Endothelial cell of umbilical vein (primary cell): ENCODE data around the gene CORO7. TPM values are rescaled to one million over a fixed set of nuclear protein-coding genes. Genes with fewer than 3 reads are reported as not detected.

Experiments used
- BruUV-seq: library from RNA; stranded (reverse); fragments of 400-500 nt; replicated peaks from 2 replicates; lab custom pipeline; 2021; lab: Mats Ljungman, UMichigan
- CTCF ChIA-PET: fragments of 300-600, 350-600 bp; sonication (Branson Sonifier 250); formaldehyde crosslinking; loops from one replicate; lab custom pipeline; 2021; ENCODE audit warnings: antibody characterized with exemption, inconsistent platforms; lab: Charles Lee
- POLR2A ChIA-PET: fragments of 300-600, 350-600 bp; sonication (Branson Sonifier 250); formaldehyde crosslinking; loops from one replicate; lab custom pipeline; 2021; ENCODE audit warnings: antibody characterized with exemption, inconsistent platforms; lab: Charles Lee
- DNase-seq: peaks from one replicate; pipeline ENCODE4 v3.0.0-alpha.2; 2011; ENCODE audit warnings: low read depth, low spot score
- FAIRE-seq: peaks from 2 replicates; lab custom pipeline; 2011; peaks lifted over from hg19 to GRCh38; lab: Jason Lieb, UNC
- H2AFZ ChIP-seq: 2 replicates; pipeline ENCODE4 v1.6.0; 2012; ENCODE audit warnings: low read depth, low read length, control low read depth, inconsistent platforms
- H3K27ac ChIP-seq: 2 replicates; pipeline ENCODE4 v1.5.1; 2011; ENCODE audit warnings: low read depth, mild to moderate bottlenecking, control low read depth, low read length, moderate library complexity; ENCODE audit not compliant: insufficient read depth
- H3K27me3 ChIP-seq, 2 experiments: 2 replicates each; pipeline versions ENCODE4 v1.6.0 to v1.6.1; 2011; ENCODE audit warnings: low read length in 2 of 2, mixed read lengths in 1 of 2; ENCODE audit not compliant: control insufficient read depth in 2 of 2, insufficient read depth in 2 of 2
- H3K36me3 ChIP-seq, 2 experiments: 2 replicates in 1 of 2; 3 replicates in 1 of 2; pipeline ENCODE4 v1.5.1; 2011; ENCODE audit warnings: low read length in 2 of 2, mild to moderate bottlenecking in 1 of 2, moderate library complexity in 1 of 2; ENCODE audit not compliant: control insufficient read depth in 2 of 2, insufficient read depth in 2 of 2; ENCODE audit errors: extremely low read depth in 1 of 2
- H3K4me1 ChIP-seq: 3 replicates; pipeline ENCODE4 v1.5.1; 2011; ENCODE audit warnings: mild to moderate bottlenecking, low read length; ENCODE audit not compliant: control insufficient read depth, insufficient read depth; ENCODE audit errors: extremely low read depth
- H3K4me2 ChIP-seq: 2 replicates; pipeline ENCODE4 v1.6.1; 2011; ENCODE audit warnings: low read length, control low read depth, mixed read lengths; ENCODE audit not compliant: insufficient read depth
- H3K4me3 ChIP-seq, 3 experiments: fragments of 200-600 bp in 1 of 3; sonication (generic), shearing (Covaris generic) in 1 of 3; replicated peaks in 1 of 3; 2 replicates each; pipeline ENCODE4 v1.5.1; 2011 to 2016; ENCODE audit warnings: control low read depth in 3 of 3, low read length in 3 of 3, mild to moderate bottlenecking in 2 of 3, inconsistent platforms in 1 of 3, low read depth in 1 of 3, moderate library complexity in 1 of 3; ENCODE audit not compliant: insufficient read depth in 1 of 3
- H3K79me2 ChIP-seq: 2 replicates; pipeline ENCODE4 v1.6.0; 2012; ENCODE audit warnings: low read length, inconsistent platforms; ENCODE audit not compliant: control insufficient read depth, insufficient read depth
- H3K9ac ChIP-seq: replicated peaks from 2 replicates; pipeline ENCODE3; 2011; ENCODE audit warnings: low read length, control low read depth; ENCODE audit not compliant: insufficient read depth; ENCODE audit errors: extremely low read depth
- H3K9me1 ChIP-seq: replicated peaks from 3 replicates; pipeline ENCODE4 v1.6.0; 2011; ENCODE audit warnings: mild to moderate bottlenecking, low read length; ENCODE audit not compliant: control insufficient read depth, insufficient read depth; ENCODE audit errors: extremely low read depth
- H3K9me3 ChIP-seq: replicated peaks from 2 replicates; pipeline ENCODE4 v1.5.1; 2012; ENCODE audit warnings: low read length, inconsistent platforms; ENCODE audit not compliant: control insufficient read depth, insufficient read depth
- H4K20me1 ChIP-seq: replicated peaks from 2 replicates; pipeline ENCODE3; 2011; ENCODE audit warnings: mild to moderate bottlenecking, low read length; ENCODE audit not compliant: control insufficient read depth, insufficient read depth; ENCODE audit errors: extremely low read depth
- CTCF ChIP-seq, 2 donors: IDR thresholded peaks; 1 replicate in 1 of 2; 2 replicates in 1 of 2; pipeline ENCODE4 v1.5.1; 2011; ENCODE audit warnings: low read length in 2 of 2, mild to moderate bottlenecking in 2 of 2, moderate library complexity in 2 of 2, control low read depth in 1 of 2, inconsistent platforms in 1 of 2, low read depth in 1 of 2; ENCODE audit not compliant: insufficient read depth in 1 of 2; ENCODE audit errors: extremely low read depth in 1 of 2
- EZH2 ChIP-seq: IDR thresholded peaks from 2 replicates; pipeline ENCODE4 v1.6.1; 2012; ENCODE audit warnings: borderline replicate concordance, low read depth, mild to moderate bottlenecking, moderate library complexity, low read length, inconsistent platforms; ENCODE audit not compliant: severe bottlenecking
- FOS ChIP-seq: IDR thresholded peaks from 2 replicates; pipeline ENCODE4 v1.6.1; 2011; ENCODE audit warnings: mild to moderate bottlenecking, low read length, moderate library complexity, borderline replicate concordance; ENCODE audit not compliant: insufficient read depth
- GATA2 ChIP-seq: IDR thresholded peaks from 2 replicates; pipeline ENCODE4 v1.7.0; 2011; ENCODE audit warnings: low read depth, mild to moderate bottlenecking, moderate library complexity, mixed read lengths, low read length; ENCODE audit not compliant: insufficient read length, insufficient read depth
- JUN ChIP-seq: IDR thresholded peaks from 2 replicates; pipeline ENCODE4 v1.6.1; 2011; ENCODE audit warnings: borderline replicate concordance, low read depth; ENCODE audit not compliant: insufficient read length, insufficient read depth
- MAX ChIP-seq: IDR thresholded peaks from 2 replicates; pipeline ENCODE4 v1.6.1; 2011; ENCODE audit not compliant: insufficient read depth, insufficient read length
- MYC ChIP-seq: IDR thresholded peaks from one replicate; pipeline ENCODE4 v1.6.1; 2011; ENCODE audit warnings: mild to moderate bottlenecking, low read depth, low read length
- POLR2A ChIP-seq: IDR thresholded peaks from 2 replicates; pipeline ENCODE4 v1.6.1; 2012; ENCODE audit warnings: low read depth, mild to moderate bottlenecking, control low read depth, low read length
- POLR2AphosphoS5 ChIP-seq: IDR thresholded peaks from 2 replicates; pipeline ENCODE4 v1.6.1; 2012; ENCODE audit warnings: low read depth, mild to moderate bottlenecking, control low read depth, low read length, moderate library complexity; ENCODE audit not compliant: insufficient read depth
- dilution Hi-C: fragments of 300-500 bp; cut with MboI; formaldehyde crosslinking; loops from one replicate; pipeline ENCODE4 v1.15.0; 2019; ENCODE audit warnings: low sequenced_read_pairs; ENCODE audit not compliant: extremely low pct_ligation_motif_present
- intact Hi-C: fragments of 100-400 bp; cut with micrococcal nuclease; formaldehyde crosslinking; loops from one replicate; pipeline ENCODE4 v1.10.0; 2022
- polyA plus RNA-seq, 4 experiments: library from polyadenylated mRNA; depleted of rRNA in 3 of 4; stranded (reverse) in 3 of 4; unstranded in 1 of 4; fragments of >200 nt; gene quantifications; 2 replicates each; pipeline versions ENCODE4 v1.2.1 to v1.2.3, GENCODE V29; 2011 to 2012; ENCODE audit warnings: missing spikeins in 1 of 4
- total RNA-seq: library from RNA; stranded (reverse); gene quantifications from 2 replicates; pipeline ENCODE4 v1.2.3, GENCODE V29; 2021

The CORO7 gene
- total and polyA plus RNA-seq, 2 donors (not counting 3 experiments of a cell fraction or from before 2014, with no cell fraction given): 42.5 to 72.3 TPM

GRCh38 chr16:4369007-4369733 lies 47.2 kb downstream of the CORO7 start:
- H3K79me2 ChIP-seq: no peaks in the 10 kb centered on the region
- peaks cover 0 to 7% of the 10 kb centered on the region in 2 experiments for H3K36me3 ChIP-seq
- intact Hi-C loops: no loop called here
- no peaks in the 10 kb centered on the region for H4K20me1 ChIP-seq
- no TSS peak for BruUV-seq
- no peaks in the 10 kb centered on the region for H3K9me1 ChIP-seq
- H3K4me1 ChIP-seq: peaks cover 6% of the 10 kb centered on the region
- no peak overlapping the region for H2AFZ ChIP-seq
- dilution Hi-C loops: no loop called here
- no peak overlapping the region for H3K4me3 ChIP-seq
- H3K4me2 ChIP-seq: no peak overlapping the region
- TF ChIP-seq POLR2AphosphoS5 (no peak), POLR2A (no peak), GATA2 (no peak), CTCF (IDR thresholded peaks at IDR 0.05; ENCODE audit: extremely low read depth in 1 of 2, insufficient read depth in 1 of 2, low read depth in 1 of 2, low read length in 2 of 2) (no peak), MAX (no peak), FOS (no peak), EZH2 (no peak), MYC (no peak), JUN (no peak)
- H3K27ac ChIP-seq: no peak overlapping the region
- no peak for DNase-seq
- FAIRE-seq: peak; percentile 4
- H3K9me3 ChIP-seq: no peaks in the 10 kb centered on the region
- CTCF ChIA-PET: interaction anchor here (1.0 to 2.6 kb wide), 7 partner anchors 9 to 386 kb away, joined by 3 to 18 read pairs (median 3); no protein-coding TSS in a partner anchor
- POLR2A ChIA-PET: interaction anchor here (0.6 kb wide), 1 partner anchor 63 kb away, joined by 4 read pairs; no protein-coding TSS in a partner anchor
- H3K9ac ChIP-seq: no peak overlapping the region
- H3K27me3 ChIP-seq: no peaks in the 10 kb centered on the region
